AG08395 (cell line): ENCODE data around the gene ARHGEF12.

Experiments
- DNase-seq: peaks from one replicate; pipeline ENCODE4 v3.0.0; 2012; ENCODE audit warnings: mixed read lengths, low spot score

Gene ARHGEF12

DNA sequence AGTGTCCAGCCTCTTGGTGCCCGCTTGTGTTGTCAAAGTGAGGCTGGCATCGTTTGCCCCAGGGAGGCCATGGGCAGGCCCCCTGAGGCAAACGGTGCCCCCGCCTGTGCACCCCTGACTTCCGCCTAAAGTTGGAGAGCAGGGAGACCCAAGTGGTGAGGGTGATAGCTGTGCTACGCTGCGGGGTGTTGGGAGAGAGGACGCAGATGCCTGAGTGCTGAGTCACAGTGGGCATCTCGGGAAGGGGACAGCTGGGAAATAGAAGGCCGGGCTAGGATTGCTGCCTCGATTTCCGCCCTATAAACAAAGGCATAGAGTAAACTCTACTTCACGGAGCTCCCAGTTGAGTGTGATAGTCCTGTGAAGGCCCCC, 181.2 kb downstream of the ARHGEF12 start:
- DNase-seq = no peak

DNA sequence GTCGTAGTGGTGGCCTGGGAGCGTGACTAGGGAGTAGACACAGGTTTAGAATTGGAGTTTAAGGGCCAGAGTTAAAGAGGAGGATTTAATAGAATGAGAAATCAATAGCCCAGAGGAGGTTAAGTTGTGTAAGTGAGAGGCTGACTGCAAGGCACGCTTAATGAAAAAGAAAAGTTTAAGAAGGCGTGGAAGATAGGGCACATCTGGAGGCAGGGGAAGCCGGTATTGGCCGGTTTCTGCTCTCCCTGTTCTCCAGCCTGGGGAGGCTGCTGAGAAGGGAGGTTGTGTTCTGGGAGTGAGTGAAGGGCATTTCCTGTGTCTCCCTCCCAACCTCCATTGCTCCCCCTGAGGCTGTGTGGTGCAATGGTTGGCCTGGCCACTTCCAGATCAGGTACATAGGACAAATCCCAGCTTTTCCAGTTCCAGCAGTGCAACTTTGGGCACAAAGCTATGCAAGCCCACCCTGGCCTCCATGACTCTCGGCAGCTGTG, 181.6 kb downstream of the ARHGEF12 start:
- DNase-seq = no peak

DNA sequence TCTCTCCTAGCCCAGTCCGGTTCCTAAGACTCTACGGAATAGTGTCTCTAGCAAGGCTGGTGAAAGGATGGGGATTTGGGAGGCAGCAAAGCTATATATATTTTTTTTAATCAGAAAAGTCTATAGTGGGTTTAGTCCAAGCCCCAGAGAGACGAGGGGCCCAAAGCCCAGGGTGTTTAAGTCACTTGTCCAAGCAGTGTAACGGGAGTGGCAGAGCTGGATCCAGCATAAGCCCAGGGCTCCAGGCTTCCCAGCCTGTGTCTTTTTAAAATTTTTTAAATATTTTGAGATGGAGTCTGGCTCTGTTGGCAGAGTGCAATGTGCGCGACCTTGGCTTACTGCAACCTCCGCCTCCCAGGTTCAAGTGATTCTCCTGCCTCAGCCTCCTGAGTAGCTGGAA, 182.1 kb downstream of the ARHGEF12 start:
- no peak for DNase-seq

DNA sequence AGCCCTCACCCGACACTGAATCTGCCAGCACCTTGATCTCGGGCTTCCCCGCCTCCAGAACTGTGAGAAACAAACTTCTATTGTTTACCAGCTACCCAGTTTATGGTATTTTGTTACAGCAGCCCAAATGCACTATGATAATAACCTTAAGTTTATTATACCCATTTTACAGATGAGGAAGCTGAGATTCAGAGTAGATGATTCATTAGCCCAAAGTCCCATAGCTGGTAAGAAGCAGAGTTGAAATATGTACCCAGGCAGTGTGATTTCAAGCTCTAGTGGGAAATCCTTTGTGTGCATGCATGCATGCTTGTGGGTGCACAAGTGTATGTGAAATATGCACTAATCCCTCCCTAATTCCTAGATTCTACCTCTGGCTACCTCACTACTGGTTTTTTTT, 183.3 kb downstream of the ARHGEF12 start:
- DNase-seq = no peak

DNA sequence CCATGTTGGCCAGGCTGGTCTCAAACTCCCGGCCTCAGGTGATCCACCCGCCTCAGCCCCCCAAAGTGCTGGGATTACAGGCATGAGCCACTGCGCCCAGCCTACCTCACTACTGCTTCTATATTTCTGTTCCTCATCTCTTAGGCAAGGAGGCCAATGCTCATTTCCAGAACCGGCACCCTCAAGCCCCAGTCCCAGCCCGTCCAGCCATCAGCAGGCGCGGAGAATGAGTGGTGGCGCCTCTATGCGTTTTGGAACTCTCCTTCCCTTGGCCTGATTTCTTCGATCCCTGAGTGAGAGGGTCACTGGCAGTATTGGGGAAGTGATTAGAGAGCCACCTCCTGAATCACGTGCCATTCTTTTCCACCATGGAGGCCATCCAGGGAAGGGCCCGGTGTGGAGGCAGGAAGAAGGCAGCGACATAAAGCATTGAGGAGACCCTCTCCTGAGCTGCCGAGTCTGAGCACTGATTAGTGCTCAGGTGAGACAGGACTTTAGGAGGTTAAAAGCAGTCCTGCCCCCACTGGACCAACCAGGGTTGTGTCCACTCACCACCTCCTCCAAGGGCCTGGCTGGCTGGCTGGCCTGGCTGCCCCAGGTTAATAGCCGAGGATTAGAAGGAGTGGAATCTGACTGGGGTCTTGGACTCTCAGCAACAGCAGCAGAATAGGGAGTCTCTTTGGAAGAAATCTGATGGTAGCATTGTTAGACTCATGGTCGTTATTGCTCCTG, 184.0 kb downstream of the ARHGEF12 start:
- DNase-seq = no peak

DNA sequence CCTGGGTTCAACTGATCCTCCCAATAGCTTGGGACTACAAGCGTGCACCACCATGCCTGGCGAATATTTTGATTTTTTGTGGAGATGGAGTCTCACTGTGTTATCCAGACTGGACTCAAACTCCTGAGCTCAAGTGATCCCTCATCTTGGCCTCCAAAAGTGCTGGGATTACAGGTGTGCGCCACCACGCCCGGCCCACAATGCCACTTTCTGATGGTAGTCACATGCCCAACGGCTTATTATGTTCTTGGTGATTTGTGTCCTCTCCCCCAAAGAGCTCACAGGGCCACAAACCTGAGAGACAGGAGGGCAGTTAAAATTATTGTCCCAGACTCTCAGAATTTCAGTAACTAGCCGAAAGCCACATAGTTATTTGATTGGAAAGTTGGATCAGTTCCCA, 185.0 kb downstream of the ARHGEF12 start:
- DNase-seq = no peak

DNA sequence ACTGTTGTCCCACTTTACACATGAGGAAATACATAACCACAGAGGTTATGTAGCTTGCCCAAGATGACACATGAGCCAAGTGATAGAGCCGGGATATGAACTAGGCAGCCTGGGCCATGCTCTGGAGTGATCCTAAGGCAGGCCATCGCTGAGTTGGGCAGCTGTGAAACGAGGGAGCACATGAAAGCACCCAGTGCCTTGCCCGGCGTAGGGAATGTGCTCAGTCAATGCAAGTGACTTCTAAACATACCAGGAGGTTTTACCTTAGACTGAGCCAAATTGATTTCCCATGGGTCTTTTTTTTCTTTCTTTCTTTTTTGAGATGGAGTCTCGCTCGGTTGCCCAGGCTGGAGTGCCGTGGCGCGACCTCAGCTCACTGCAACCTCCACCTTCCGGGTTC, 185.8 kb downstream of the ARHGEF12 start:
- DNase-seq = no peak

DNA sequence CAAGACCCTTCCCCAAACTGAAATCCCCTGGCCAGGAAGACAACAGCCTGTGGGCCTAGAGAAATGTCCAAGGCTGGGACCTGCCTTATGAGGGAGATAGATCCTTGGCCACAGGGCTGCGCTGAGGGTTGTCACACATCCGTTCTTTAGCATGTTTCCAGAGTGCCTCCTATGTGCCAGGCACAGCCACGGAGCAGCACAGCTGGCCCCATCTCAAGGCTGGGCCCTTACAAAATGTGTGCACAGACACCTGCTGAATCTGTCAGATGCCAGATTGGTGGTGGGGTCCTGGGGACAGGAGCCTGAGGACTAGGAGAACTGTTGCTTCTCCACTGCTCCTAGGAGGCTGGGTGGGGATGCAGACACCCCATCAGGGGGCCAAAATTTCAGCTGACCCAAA, 186.5 kb downstream of the ARHGEF12 start:
- DNase-seq = no peak

DNA sequence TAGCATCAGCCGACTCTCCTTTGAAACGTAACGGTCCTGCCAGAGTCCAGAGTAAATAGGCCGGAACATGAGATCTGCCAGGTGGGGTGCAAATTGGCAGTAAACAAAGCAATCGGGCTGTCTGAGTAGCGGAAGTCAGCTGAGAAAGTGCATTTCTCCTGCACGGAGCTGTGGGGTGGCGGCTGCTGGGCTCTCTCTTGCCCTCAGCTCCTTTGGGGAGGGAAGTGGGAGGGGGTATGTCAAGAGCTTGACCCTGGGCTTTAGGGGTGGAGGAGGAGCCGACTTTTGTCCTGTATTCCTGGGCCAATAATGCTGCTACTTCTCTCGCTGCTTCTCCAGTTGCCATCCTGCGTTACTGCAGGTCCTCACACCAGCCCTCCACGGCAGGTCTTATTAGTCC, 187.0 kb downstream of the ARHGEF12 start:
- no peak for DNase-seq

DNA sequence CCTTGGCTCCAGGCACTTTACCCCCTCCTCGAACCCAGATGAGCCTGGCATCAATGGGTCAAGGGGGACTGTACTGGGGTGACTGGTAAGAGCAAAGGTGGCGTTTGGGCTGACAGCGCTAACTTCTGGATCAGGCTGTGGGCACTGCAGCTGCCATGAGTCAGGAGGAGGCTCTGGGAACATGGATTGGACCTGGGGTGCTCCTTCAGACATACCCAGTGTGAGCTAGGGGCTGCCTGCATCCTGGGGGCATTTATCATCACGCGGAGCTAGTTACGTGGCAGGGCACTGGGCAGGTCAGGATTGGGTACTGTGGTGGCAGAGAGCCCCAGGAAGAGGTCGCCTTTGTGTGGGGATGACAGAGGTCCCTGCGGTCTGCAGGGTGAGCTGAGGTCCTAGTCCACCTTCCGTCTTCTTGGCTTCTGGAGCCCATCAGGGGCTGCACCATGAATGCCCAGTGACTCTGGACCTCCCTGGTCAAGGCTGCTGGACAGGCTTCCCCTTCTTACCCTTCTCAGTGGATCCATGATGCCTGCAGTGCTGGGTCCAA, 188.4 kb downstream of the ARHGEF12 start:
- no peak for DNase-seq

DNA sequence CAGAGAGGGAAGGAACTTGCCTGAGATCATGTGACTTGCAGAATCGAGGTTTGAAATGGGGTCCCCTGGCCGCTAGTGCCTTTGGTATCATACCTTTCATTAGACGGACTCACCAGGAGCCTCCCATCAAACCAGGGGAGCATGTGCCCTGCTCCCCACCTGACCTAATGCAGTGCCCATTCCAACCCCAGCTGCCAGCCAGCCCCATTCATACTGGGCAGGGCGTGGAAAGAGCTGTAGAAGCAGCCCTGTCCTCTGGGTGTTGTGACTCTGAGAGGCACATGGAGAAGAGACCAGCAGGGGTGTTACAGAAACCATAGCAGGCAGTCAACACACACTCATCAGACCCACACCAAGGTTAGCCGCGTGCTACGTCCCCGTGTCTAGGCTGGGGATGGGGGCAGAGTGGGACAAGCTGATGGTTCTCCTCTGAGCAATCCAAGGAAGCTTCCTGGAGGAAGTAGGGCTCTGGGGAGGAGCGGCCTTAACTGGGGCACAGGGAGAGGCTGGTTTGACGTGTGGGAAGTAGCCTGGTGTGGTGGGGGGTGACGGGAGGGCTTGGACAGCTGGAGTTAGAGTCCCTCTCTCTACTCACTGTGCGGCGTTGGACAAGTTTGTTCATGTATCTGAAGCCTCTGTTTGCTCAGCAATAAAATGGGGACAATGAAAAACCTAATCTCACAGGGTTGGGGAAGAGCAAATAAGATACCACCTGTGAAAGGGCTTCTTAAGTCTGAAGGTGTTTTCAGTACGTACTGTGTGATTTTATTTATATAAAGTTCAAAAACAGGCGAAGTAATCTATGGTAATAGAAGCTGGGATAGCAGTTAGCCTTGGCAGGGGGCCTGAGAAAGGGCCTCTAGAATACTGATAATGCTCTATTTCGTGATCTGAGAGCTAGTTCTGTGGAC, 189.3 kb downstream of the ARHGEF12 start:
- DNase-seq = no peak

DNA sequence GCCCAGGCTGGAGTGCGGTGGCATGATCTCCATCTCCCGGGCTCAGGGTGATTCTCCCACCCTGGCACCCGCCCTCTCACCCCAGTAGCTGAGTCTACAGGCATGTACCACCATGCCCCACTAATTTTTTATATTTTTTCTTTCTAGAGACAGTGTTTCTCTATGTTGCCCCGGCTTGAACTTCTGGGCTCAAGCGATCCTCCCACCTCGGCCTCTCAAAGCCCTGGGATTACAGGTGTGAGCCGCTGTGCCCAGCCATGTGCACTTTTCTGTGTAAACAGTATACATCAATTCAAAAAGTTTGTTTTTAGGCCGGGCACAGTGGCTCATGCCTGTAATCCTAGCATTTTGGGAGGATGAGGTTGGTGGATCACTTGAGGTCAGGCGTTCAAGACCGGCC, 190.0 kb downstream of the ARHGEF12 start:
- DNase-seq = no peak

DNA sequence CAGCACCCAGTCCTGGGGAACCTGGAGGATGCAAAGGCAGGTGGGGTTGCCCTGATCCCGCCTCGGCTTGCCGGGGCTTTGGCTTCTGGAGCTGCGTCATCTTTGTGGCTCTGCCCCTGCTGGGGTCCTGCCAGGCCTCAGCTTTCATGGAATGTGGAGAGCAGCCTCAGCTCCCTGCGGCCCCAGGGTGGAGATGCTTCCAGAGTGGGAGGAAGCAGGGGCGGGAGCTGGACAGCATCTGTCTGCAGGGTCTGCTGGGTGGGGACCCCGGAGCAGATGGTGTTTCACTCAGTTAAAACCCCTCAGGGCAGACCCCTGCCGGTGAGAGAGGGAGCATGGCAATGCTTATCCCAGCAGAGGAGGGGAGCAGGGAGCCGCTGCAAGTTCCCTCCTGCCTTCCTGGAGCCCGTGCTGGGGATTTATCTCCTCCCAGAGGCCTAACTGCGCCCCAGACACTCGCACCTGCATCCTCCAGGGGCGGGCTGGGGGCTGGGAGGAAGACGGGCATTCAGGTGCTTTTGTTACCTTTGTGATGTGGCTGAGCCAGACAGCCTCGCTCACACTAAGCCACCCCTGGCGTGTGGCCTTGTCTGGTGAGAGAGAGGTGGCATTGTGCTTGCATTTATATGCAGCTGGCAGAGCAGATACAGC, 191.0 kb downstream of the ARHGEF12 start:
- DNase-seq = peak; percentile 86

DNA sequence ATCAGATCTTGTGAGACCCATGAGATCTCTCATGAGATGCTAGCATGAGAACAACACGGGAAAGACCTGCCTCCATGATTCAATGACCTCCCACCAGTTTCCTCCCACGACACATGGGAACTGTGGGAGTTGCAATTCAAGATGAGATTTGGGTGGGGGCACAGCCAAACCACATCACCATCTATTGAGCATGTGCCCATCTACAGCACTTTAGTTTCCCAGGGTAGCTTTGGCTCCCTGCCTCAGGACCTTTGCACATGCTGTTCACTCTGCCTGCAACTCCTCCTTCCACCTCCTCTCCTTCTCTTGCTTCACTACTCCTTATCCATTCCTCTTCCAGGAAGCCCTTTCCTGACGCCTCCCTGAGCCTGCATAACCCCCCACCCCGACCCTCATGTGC, 192.5 kb downstream of the ARHGEF12 start:
- DNase-seq = no peak

DNA sequence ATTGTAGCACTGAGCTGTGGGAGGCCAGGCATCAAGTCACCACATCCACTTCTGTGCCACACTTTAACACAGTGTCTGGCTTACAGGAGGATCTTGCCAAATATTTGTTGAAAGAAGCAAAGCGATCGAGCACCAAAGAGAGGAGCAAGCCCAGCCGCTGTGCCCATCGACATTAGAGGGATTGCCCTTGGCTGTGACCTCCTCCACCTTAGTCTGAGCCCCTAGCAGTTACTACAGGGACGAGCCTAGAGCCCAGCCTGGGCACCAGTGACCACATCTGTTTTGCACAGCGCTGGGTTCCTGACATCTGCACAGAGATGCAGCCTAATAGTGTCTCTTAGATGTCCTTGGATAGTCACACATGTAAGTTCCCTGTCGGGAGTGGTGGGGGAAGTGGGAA, 193.0 kb downstream of the ARHGEF12 start:
- DNase-seq = no peak

DNA sequence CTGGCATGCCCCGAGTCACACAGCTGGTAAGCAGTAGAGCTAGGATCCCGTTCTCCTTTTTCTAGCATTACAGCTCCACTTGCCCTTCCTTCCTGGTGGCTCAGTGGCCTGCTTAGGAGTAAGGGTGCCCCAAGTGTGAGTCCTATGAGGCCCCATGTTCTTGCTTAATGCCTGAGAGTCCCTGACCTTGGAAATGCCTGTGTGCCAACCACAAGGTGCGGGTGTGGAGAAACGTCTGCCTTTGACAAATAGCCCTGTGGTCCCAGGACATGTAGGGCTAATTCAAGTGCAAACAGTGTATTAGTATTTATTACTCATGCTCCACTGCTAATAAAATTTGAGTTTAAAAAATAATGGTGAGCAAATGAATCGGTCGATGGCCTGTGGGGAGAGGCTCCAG, 193.7 kb downstream of the ARHGEF12 start:
- DNase-seq = no peak

DNA sequence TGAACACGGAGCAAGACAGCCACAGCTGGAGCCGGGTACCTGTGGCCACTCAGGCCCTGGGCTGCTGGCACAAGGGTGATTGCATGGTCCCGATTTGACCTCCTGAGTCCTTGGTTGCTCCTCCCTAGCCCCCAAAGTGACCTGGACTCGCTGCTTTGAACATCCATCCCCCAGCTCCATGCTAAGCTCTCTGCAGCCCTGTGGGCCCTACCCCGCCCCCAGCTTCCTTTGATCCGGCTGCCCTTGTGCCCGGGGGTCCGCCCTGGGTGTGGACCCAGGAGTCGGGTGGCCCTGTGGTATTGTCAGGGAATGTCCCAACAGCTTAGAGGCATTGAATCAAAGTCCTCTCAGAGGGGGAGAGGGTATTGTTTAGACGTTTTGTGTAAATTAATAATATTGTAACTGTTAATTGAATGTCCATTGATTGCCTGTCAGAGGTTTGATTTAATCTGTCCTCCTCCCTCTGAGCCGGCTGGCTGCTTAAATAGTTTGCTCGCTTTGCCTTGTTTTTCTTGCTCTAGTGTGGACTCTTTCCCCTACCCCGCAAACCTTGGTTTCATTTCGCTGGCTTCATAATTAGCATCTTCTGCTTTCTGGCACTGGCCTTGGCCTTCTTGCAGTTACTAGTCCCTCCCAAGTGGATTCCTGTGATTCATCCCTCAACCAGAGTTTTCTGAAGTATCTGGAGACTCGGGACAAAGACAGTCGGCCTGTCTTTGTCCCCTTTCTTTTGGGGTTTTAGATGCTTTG, 196.0 kb downstream of the ARHGEF12 start:
- DNase-seq = peak; percentile 83

DNA sequence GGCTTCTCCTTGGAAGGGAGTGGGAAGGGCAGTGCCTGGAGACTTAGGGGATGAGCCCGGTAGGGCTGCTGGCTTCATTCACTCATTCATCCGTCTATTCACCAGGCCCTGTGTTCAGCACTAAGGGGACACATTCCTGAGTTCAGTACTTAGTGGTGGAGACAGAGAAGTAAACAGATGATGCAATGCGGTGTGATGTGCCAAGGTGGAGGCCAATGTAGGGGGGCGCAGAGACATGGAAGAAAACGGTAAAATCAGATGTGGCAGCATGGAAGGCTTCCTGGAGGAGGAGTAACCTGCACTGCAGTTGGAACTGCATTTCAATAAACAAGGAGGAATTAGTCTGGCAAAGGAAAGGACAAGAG, 196.6 kb downstream of the ARHGEF12 start:
- no peak for DNase-seq

DNA sequence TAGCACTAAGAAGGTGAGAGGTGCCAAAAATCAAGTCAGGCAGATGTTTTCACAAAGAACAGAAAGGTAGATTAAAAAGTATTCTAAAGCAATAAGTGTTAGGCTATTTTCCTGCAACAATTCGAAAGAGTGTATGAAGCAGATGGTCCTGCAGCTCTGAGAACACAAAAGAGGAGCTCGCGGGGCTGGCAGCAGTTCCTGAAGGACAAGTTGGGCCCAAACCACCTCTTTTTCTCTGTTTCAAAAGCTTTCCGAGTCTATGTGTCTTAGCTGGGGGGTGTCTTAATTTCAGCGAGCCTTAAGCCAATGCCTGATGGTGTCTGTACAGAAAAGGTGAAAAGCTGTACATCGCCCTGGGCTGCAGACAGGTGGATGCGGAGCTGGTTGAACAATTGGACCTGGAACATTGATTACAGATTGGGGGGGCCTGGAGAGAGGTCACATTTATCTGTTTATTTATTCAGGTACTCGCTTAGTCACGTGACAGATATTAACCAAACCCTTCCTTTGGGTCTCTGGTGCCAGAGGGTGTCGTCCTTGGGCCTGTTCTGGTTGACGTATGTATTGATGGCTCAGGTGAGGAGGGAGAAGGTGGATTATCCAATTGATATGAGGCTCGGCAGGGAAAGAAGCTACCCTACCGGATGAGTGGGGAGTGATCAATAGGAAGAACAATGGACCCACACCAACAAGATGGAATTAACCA, 200.0 kb downstream of the ARHGEF12 start:
- no peak for DNase-seq

DNA sequence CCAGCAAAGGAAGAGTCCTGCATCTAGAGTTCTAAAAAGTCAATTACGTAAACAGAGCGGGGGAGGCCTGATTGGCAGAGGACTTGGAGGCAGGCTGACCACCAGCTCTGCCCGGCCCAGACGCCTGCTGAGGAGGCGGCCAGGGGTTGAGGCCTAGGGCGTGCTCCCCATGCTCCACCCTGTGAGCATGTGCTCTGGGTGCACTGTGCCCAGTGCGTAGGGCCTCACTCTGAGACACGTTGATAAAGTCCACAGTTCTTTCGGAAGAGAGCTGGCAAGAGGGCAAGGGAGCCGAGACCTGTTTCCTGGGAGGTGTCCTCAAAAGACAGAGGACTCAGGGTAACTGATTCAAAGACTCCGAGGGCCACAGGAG, 200.6 kb downstream of the ARHGEF12 start:
- no peak for DNase-seq

DNA sequence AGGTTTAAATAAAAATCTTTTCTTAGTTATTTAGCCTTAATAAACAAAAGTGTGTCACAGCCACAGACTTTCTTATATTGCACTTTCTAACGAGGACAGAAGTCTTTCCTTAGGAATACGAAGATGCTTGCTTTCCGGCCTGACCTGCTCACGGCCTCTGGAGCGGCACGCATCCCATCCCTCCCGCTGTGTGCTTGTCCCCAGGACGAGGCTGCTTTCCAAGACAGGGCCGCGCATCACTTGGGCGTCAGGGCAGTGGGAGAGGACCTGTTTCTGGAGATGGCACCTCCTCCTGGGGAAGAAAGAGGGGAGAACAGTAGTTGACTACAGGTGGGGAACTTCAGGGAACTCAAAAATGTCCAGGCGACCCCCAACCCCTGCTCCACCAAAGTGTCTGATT, 201.8 kb downstream of the ARHGEF12 start:
- DNase-seq = no peak
